ENCODE data around the gene COL25A1. TPM values are rescaled to one million over a fixed set of nuclear protein-coding genes. Genes with fewer than 3 reads are reported as not detected.
"Not testable (repeated sequence)": the region's sequence is repeated elsewhere in the genome, so short reads cannot be mapped to it uniquely, and the experiment has no call there.

COL25A1 gene
- total RNA-seq, 1 donor from 2014 or later: 0.37 TPM

- intact Hi-C loops (cut with micrococcal nuclease): no loop called here
- no peak for ATAC-seq
Measured at GRCh38 chr4:109149836-109150235, 152.6 kb downstream of the COL25A1 start.

GRCh38 chr4:109148577-109149075 lies 153.8 kb downstream of the COL25A1 start:
- no peak for DNase-seq
- ATAC-seq: no peak
- intact Hi-C loops (cut with micrococcal nuclease): no loop called here

More at GRCh38 chr4:109149836-109150235, 152.6 kb downstream of the COL25A1 start:
- no peak for DNase-seq

- DNase-seq (no peak), ATAC-seq (no peak)
- intact Hi-C loops (cut with micrococcal nuclease): no loop called here
Measured at GRCh38 chr4:109147135-109147534, 155.3 kb downstream of the COL25A1 start.

GRCh38 chr4:109146499-109146898 lies 156.0 kb downstream of the COL25A1 start:
- intact Hi-C loops (cut with micrococcal nuclease): no loop called here
- ATAC-seq (no peak), DNase-seq (no peak)

- DNase-seq; intact Hi-C loops (cut with micrococcal nuclease); ATAC-seq: not testable (repeated sequence)
Measured at GRCh38 chr4:109138125-109138524, 164.3 kb downstream of the COL25A1 start.

GRCh38 chr4:109134921-109135320 lies 167.5 kb downstream of the COL25A1 start:
- DNase-seq: no peak
- no peak for ATAC-seq
- intact Hi-C loops (cut with micrococcal nuclease): no loop called here

- intact Hi-C loops (cut with micrococcal nuclease): no loop called here
- no peak for ATAC-seq
Measured at GRCh38 chr4:109134268-109134667, 168.2 kb downstream of the COL25A1 start.

GRCh38 chr4:109131559-109131958 lies 170.9 kb downstream of the COL25A1 start:
- DNase-seq (no peak), ATAC-seq (no peak)
- intact Hi-C loops (cut with micrococcal nuclease): no loop called here

More at GRCh38 chr4:109134268-109134667, 168.2 kb downstream of the COL25A1 start:
- DNase-seq: no peak

GRCh38 chr4:109128589-109128988 lies 173.9 kb downstream of the COL25A1 start:
- ATAC-seq (no peak), DNase-seq (no peak)
- intact Hi-C loops (cut with micrococcal nuclease): no loop called here

GRCh38 chr4:109127866-109128265 lies 174.6 kb downstream of the COL25A1 start:
- intact Hi-C loops (cut with micrococcal nuclease): no loop called here
- no peak for ATAC-seq
- no peak for DNase-seq

- ATAC-seq: no peak
- no peak for DNase-seq
- intact Hi-C loops (cut with micrococcal nuclease): no loop called here
Measured at GRCh38 chr4:109126856-109127255, 175.6 kb downstream of the COL25A1 start.

- no peak for ATAC-seq
- intact Hi-C loops (cut with micrococcal nuclease): no loop called here
- DNase-seq: no peak
Measured at GRCh38 chr4:109125084-109125483, 177.4 kb downstream of the COL25A1 start.

GRCh38 chr4:109123951-109124350 lies 178.5 kb downstream of the COL25A1 start:
- DNase-seq: no peak
- intact Hi-C loops (cut with micrococcal nuclease): no loop called here
- ATAC-seq: no peak

GRCh38 chr4:109121561-109121960 lies 180.9 kb downstream of the COL25A1 start:
- no peak for ATAC-seq
- no peak for DNase-seq
- intact Hi-C loops (cut with micrococcal nuclease): no loop called here

- DNase-seq (no peak), ATAC-seq (no peak)
- intact Hi-C loops (cut with micrococcal nuclease): no loop called here
Measured at GRCh38 chr4:109119852-109120251, 182.6 kb downstream of the COL25A1 start.

- ATAC-seq: no peak
- intact Hi-C loops (cut with micrococcal nuclease): no loop called here
Measured at GRCh38 chr4:109118635-109119034, 183.8 kb downstream of the COL25A1 start.

GRCh38 chr4:109114501-109114900 lies 188.0 kb downstream of the COL25A1 start:
- ATAC-seq: no peak

More at GRCh38 chr4:109118635-109119034, 183.8 kb downstream of the COL25A1 start:
- no peak for DNase-seq

GRCh38 chr4:109113521-109113920 lies 188.9 kb downstream of the COL25A1 start:
- DNase-seq (no peak), ATAC-seq (no peak)
- intact Hi-C loops (cut with micrococcal nuclease): no loop called here

More at GRCh38 chr4:109114501-109114900, 188.0 kb downstream of the COL25A1 start:
- no peak for DNase-seq
- intact Hi-C loops (cut with micrococcal nuclease): no loop called here

- no peak for DNase-seq
- intact Hi-C loops (cut with micrococcal nuclease): no loop called here
- no peak for ATAC-seq
Measured at GRCh38 chr4:109111031-109111430, 191.4 kb downstream of the COL25A1 start.

- intact Hi-C loops (cut with micrococcal nuclease); DNase-seq; ATAC-seq: not testable (repeated sequence)
Measured at GRCh38 chr4:109108215-109108614, 194.2 kb downstream of the COL25A1 start.

- DNase-seq (no peak), ATAC-seq (no peak)
- intact Hi-C loops (cut with micrococcal nuclease): no loop called here
Measured at GRCh38 chr4:109094056-109094455, 208.4 kb downstream of the COL25A1 start.
